Measurements from ENCODE around the gene CPVL.

DNA sequence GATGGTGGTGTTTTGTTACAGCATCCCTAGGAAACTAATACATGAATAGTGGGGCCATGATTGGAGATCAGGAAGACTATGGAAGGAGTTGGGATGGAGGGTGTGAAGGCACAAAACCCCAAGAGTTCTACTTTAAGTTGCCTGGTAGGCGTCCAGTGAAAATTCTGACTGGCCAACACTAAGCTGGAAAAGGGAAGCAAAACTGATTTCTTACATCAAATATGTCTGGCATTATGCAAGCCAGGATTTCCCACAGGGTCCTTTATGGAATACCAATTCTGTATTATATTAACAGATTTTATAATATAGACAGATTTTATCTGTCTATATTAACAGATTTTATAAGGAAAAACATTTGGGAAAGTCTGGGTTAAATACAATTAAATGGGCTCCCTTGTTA lies 16.2 kb downstream of the CPVL start:
- no peak for TF ChIP-seq POLR2A (IDR thresholded peaks at IDR 0.05; ENCODE audit: low read length)
- TF ChIP-seq GATA1 (IDR thresholded peaks at IDR 0.05; ENCODE audit: low read depth, low read length): no peak

Measured in erythroblast (primary cell).